ENCODE data around the gene SPHK1. TPM values are rescaled to one million over a fixed set of nuclear protein-coding genes. Genes with fewer than 3 reads are reported as not detected.

The SPHK1 gene
- total RNA-seq, 1 experiment from 2014 or later, result 18.2 TPM

- TF ChIP-seq, protein P1, sequence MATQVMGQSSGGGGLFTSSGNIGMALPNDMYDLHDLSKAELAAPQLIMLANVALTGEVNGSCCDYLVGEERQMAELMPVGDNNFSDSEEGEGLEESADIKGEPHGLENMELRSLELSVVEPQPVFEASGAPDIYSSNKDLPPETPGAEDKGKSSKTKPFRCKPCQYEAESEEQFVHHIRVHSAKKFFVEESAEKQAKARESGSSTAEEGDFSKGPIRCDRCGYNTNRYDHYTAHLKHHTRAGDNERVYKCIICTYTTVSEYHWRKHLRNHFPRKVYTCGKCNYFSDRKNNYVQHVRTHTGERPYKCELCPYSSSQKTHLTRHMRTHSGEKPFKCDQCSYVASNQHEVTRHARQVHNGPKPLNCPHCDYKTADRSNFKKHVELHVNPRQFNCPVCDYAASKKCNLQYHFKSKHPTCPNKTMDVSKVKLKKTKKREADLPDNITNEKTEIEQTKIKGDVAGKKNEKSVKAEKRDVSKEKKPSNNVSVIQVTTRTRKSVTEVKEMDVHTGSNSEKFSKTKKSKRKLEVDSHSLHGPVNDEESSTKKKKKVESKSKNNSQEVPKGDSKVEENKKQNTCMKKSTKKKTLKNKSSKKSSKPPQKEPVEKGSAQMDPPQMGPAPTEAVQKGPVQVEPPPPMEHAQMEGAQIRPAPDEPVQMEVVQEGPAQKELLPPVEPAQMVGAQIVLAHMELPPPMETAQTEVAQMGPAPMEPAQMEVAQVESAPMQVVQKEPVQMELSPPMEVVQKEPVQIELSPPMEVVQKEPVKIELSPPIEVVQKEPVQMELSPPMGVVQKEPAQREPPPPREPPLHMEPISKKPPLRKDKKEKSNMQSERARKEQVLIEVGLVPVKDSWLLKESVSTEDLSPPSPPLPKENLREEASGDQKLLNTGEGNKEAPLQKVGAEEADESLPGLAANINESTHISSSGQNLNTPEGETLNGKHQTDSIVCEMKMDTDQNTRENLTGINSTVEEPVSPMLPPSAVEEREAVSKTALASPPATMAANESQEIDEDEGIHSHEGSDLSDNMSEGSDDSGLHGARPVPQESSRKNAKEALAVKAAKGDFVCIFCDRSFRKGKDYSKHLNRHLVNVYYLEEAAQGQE (IDR thresholded peaks at IDR 0.05; ENCODE audit: insufficient read depth in 1 of 2, low read depth in 2 of 2, low read length in 1 of 2), result no peak
- TF ChIP-seq CTCF (IDR thresholded peaks at IDR 0.05) (no peak), SIN3A (IDR thresholded peaks at IDR 0.05; ENCODE audit: borderline replicate concordance, insufficient read depth, low read depth, low read length) (no peak), POLR2AphosphoS5 (IDR thresholded peaks at IDR 0.05; ENCODE audit: low read depth, low read length) (no peak), TCF7L2 (IDR thresholded peaks at IDR 0.05; ENCODE audit: low read depth, low read length) (no peak)
- DNase-seq (ENCODE audit: low read depth, low spot score) (no peak), ATAC-seq (no peak)
- CTCF ChIA-PET, result interaction anchor here (2.9 to 4.4 kb wide), 2 partner anchors 9 to 51 kb away, joined by 15 to 32 read pairs; no protein-coding TSS in a partner anchor
- H3K4me1 ChIP-seq (ENCODE audit: control insufficient read depth, insufficient read depth, low read length), result no peaks in the 10 kb centered on the region
- BruUV-seq (replicated peaks), result no TSS peak
- in situ Hi-C loops (cut with HindIII; ENCODE audit: low pct_unique_long_range_greater_than_20kb, low sequenced_read_pairs), result no loop called here
- no peaks in the 10 kb centered on the region for H3K27me3 ChIP-seq (ENCODE audit: control insufficient read depth, insufficient read depth, low read length)
- intact Hi-C loops (cut with micrococcal nuclease; ENCODE audit: unreplicated experiment), result no loop called here
- POLR2A ChIA-PET, result interaction anchor here (0.5 kb wide), 1 partner anchor 153 kb away, joined by 5 read pairs; no protein-coding TSS in a partner anchor
- H3K4me3 ChIP-seq (ENCODE audit: low read depth in 2 of 2, low read length in 2 of 2), result no peak overlapping the region
- H3K36me3 ChIP-seq (ENCODE audit: control insufficient read depth, insufficient read depth, low read length), result no peaks in the 10 kb centered on the region
- H3K27ac ChIP-seq (ENCODE audit: low read length), result no peak overlapping the region
- H3K9me3 ChIP-seq (ENCODE audit: control insufficient read depth, insufficient read depth, low read depth, low read length), result no peaks in the 10 kb centered on the region
Measured at GRCh38 chr17:76407509-76407908, 23.1 kb downstream of the SPHK1 start.

GRCh38 chr17:76408037-76408849, 23.8 kb downstream of the SPHK1 start:
- ChIA-PET POLR2A (interaction anchor here (0.7 to 1.0 kb wide), 2 partner anchors 31 to 95 kb away, joined by 3 to 4 read pairs; no protein-coding TSS in a partner anchor), CTCF (interaction anchor here (0.5 to 4.4 kb wide), 13 partner anchors 10 to 222 kb away, joined by 3 to 32 read pairs (median 4); no protein-coding TSS in a partner anchor)
- Histone ChIP-seq H3K36me3 (ENCODE audit: control insufficient read depth, insufficient read depth, low read length) (no peaks in the 10 kb centered on the region), H3K4me1 (ENCODE audit: control insufficient read depth, insufficient read depth, low read length) (no peaks in the 10 kb centered on the region), H3K9me3 (ENCODE audit: control insufficient read depth, insufficient read depth, low read depth, low read length) (no peaks in the 10 kb centered on the region), H3K27ac (ENCODE audit: low read length) (no peak overlapping the region), H3K27me3 (ENCODE audit: control insufficient read depth, insufficient read depth, low read length) (no peaks in the 10 kb centered on the region), H3K4me3 (ENCODE audit: low read depth in 2 of 2, low read length in 2 of 2) (no peak overlapping the region)
- TF ChIP-seq TCF7L2 (IDR thresholded peaks at IDR 0.05; ENCODE audit: low read depth, low read length) (no peak), CTCF (IDR thresholded peaks at IDR 0.05) (peak; percentile 97)
- in situ Hi-C loops (cut with HindIII; ENCODE audit: low pct_unique_long_range_greater_than_20kb, low sequenced_read_pairs) (no loop called here), intact Hi-C loops (cut with micrococcal nuclease; ENCODE audit: unreplicated experiment) (loop anchor here (2.0 kb wide), 1 partner anchor 51 kb away; no protein-coding TSS in a partner anchor)
- DNase-seq (ENCODE audit: low read depth, low spot score) (no peak), ATAC-seq (peak; percentile 83)
- BruUV-seq (replicated peaks), result no TSS peak

Data from Panc1 (cell line).